GM23248 (cell line): ENCODE measurements around the gene SND1. TPM values are rescaled to one million over a fixed set of nuclear protein-coding genes. Genes with fewer than 3 reads are reported as not detected.
A peak's percentile ranks its signal among the peaks of the same experiment; 100 is the strongest.

Source experiments
- DNase-seq: peaks from one replicate; pipeline ENCODE4 v3.0.0-alpha.2; 2015
- H2AFZ ChIP-seq: fragments of 200-600 bp; sonication (generic); 2 replicates; pipeline ENCODE4 v1.6.1; 2016; ENCODE audit warnings: antibody characterized with exemption
- H3F3A ChIP-seq: fragments of 200-600 bp; sonication (generic); 2 replicates; pipeline ENCODE4 v1.6.1; 2016; ENCODE audit warnings: mild to moderate bottlenecking, antibody characterized with exemption, mixed run types; ENCODE audit not compliant: insufficient read depth
- H3K27ac ChIP-seq: fragments of 200-600 bp; sonication (generic); 2 replicates; pipeline ENCODE4 v1.5.1; 2016; ENCODE audit warnings: mild to moderate bottlenecking
- H3K27me3 ChIP-seq: fragments of 200-600 bp; sonication (generic); replicated peaks from 2 replicates; pipeline ENCODE4 v1.6.1; 2016; ENCODE audit warnings: mild to moderate bottlenecking; ENCODE audit not compliant: insufficient read depth
- H3K36me3 ChIP-seq: fragments of 200-600 bp; sonication (generic); 2 replicates; pipeline ENCODE4 v1.6.1; 2016; ENCODE audit warnings: low read depth, mild to moderate bottlenecking
- H3K4me1 ChIP-seq: fragments of 200-600 bp; sonication (generic); 2 replicates; pipeline ENCODE4 v1.6.1; 2016; ENCODE audit warnings: mild to moderate bottlenecking; ENCODE audit not compliant: insufficient read depth
- H3K4me2 ChIP-seq: fragments of 200-600 bp; sonication (generic); one replicate; pipeline ENCODE4 v1.6.1; 2016; ENCODE audit warnings: mild to moderate bottlenecking; ENCODE audit not compliant: unreplicated experiment
- H3K4me3 ChIP-seq: fragments of 200-600 bp; sonication (generic); 2 replicates; pipeline ENCODE4 v1.5.1; 2016; ENCODE audit warnings: mild to moderate bottlenecking
- H3K79me2 ChIP-seq: fragments of 200-600 bp; sonication (generic); 2 replicates; pipeline ENCODE4 v1.6.1; 2016; ENCODE audit warnings: mild to moderate bottlenecking; ENCODE audit not compliant: insufficient read depth
- H3K9ac ChIP-seq: fragments of 200-600 bp; sonication (generic); 2 replicates; pipeline ENCODE4 v1.6.1; 2016; ENCODE audit warnings: mild to moderate bottlenecking
- H3K9me2 ChIP-seq: fragments of 200-600 bp; sonication (generic); 2 replicates; pipeline ENCODE4 v1.6.1; 2016; ENCODE audit warnings: mixed run types, mild to moderate bottlenecking, moderate library complexity; ENCODE audit not compliant: insufficient read depth
- H3K9me3 ChIP-seq: fragments of 200-600 bp; sonication (generic); one replicate; pipeline ENCODE4 v1.6.1; 2017; ENCODE audit warnings: low read depth
- H4K20me1 ChIP-seq: fragments of 200-600 bp; sonication (generic); 2 replicates; pipeline ENCODE4 v1.6.0; 2016; ENCODE audit not compliant: insufficient read depth
- EZH2 ChIP-seq: fragments of 200-600 bp; sonication (generic); IDR thresholded peaks from 2 replicates; pipeline ENCODE4 v1.6.1; 2018; ENCODE audit warnings: antibody characterized with exemption, mild to moderate bottlenecking; ENCODE audit not compliant: insufficient read depth, poor library complexity, severe bottlenecking
- EZH2phosphoT487 ChIP-seq: fragments of 200-600 bp; sonication (generic); IDR thresholded peaks from 2 replicates; pipeline ENCODE4 v1.6.1; 2018; ENCODE audit warnings: antibody characterized with exemption, moderate library complexity, mild to moderate bottlenecking, low read depth; ENCODE audit not compliant: insufficient read depth
- WGBS, 2 experiments: methylation state at CpG; one replicate each; pipeline ENCODE4 v1.1.6; 2015 to 2017; ENCODE audit warnings: low lambda C conversion rate in 2 of 2, low coverage in 1 of 2; ENCODE audit errors: missing lambda C conversion rate in 2 of 2; 5-methylcytosine and 5-hydroxymethylcytosine counted together
- in situ Hi-C: fragments of 300-500 bp; cut with MboI; formaldehyde crosslinking; loops from 2 replicates; pipeline ENCODE4 v1.15.0; 2020
- microRNA counts: library from miRNA; unstranded; fragments of <30 nt; microRNA quantifications from one replicate; lab custom pipeline; 2016
- microRNA-seq: library from miRNA; unstranded; fragments of <30 nt; microRNA quantifications from one replicate; pipeline ENCODE4, GENCODE V29; 2016; ENCODE audit warnings: borderline number of aligned reads
- polyA plus RNA-seq: library from polyadenylated mRNA; unstranded; fragments of >200 nt; fragmentation: Nextera tagmentation; extraction: Ambion mirVana; gene quantifications from 2 replicates; pipeline ENCODE4 v1.2.1, GENCODE V29; 2016
- small RNA-seq: library from RNA; depleted of rRNA; stranded (forward); fragments of <200 nt; gene quantifications from one replicate; pipeline ENCODE3, GENCODE V24; 2014; ENCODE audit warnings: low read depth, low replicate concordance
- total RNA-seq: library from RNA; depleted of rRNA; stranded (reverse); fragments of >200 nt; shearing (Covaris generic); gene quantifications from 2 replicates; pipeline ENCODE4 v1.2.3, GENCODE V29; 2014; rRNA removed

SND1 gene
- total and polyA plus RNA-seq, 2 experiments from 2014 or later: 128 to 184 TPM

DNA sequence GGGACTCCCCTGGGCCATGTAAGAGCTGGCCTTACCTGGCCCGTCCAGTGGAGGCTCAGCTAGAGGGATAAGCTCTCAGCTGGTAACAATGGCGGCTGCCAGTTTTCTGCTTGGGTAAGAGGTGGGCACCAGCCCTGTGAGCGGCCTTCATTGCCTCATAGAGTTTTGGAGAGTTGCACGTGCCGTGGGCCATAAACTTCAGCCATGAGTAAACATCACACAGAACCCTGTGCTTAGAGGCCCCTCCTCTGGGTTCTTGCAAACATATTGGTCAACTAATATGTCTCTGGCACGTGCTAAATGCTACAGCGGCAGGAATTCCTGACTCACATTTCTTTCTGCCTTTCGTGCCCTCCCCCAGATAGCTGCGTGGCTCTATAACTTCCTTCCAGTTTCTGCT lies 485.2 kb downstream of the SND1 start:
- H4K20me1 ChIP-seq: no peaks in the 10 kb centered on the region
- no peaks in the 10 kb centered on the region for H3F3A ChIP-seq
- no peak overlapping the region for H2AFZ ChIP-seq
- H3K36me3 ChIP-seq: no peaks in the 10 kb centered on the region
- H3K9me3 ChIP-seq: no peaks in the 10 kb centered on the region
- no peak overlapping the region for H3K27ac ChIP-seq
- TF ChIP-seq EZH2phosphoT487 (no peak), EZH2 (no peak)
- in situ Hi-C loops: loop anchor here (10.0 kb wide), 1 partner anchor 68 kb away; no protein-coding TSS in a partner anchor
- DNase-seq: peak; percentile 78
- H3K79me2 ChIP-seq: no peaks in the 10 kb centered on the region
- H3K4me2 ChIP-seq: no peak overlapping the region
- H3K4me1 ChIP-seq: 0 out of 2 replicates have a peak, but pooled peaks cover 3% of the 10 kb centered on the region
- H3K9me2 ChIP-seq: no peaks in the 10 kb centered on the region
- no peak overlapping the region for H3K9ac ChIP-seq
- H3K27me3 ChIP-seq: peaks cover 71% of the 10 kb centered on the region
- H3K4me3 ChIP-seq: no peak overlapping the region
- WGBS, 2 experiments: 49 to 55% methylated on average over 9 of the region's 9 CpGs

DNA sequence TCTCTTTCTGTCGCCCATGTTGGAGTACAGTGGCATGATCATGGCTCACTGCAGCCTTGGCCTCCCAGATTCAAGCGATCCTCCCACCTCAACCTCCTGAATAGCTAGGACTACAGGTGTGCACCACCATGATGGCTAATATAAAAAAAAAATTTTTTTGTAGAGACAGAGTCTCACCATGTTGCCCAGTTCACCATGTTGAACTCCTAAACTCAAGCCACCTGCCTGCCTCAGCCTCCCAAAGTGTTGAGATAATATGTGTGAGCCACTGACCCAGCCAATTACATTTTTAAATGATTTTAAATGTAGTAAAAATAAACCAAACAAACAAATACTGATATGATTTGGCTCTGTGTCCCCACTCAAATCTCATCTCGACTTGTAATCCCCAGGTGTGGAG lies 487.4 kb downstream of the SND1 start:
- H3K4me2 ChIP-seq: no peak overlapping the region
- H3K9ac ChIP-seq: no peak overlapping the region
- TF ChIP-seq EZH2 (no peak), EZH2phosphoT487 (no peak)
- DNase-seq: no peak
- H3K9me2 ChIP-seq: no peaks in the 10 kb centered on the region
- no peaks in the 10 kb centered on the region for H4K20me1 ChIP-seq
- in situ Hi-C loops: loop anchor here (10.0 kb wide), 1 partner anchor 65 kb away; no protein-coding TSS in a partner anchor
- no peak overlapping the region for H2AFZ ChIP-seq
- no peak overlapping the region for H3K27ac ChIP-seq
- H3K4me3 ChIP-seq: no peak overlapping the region
- 0 out of 2 replicates have a peak, but pooled peaks cover 3% of the 10 kb centered on the region for H3K4me1 ChIP-seq
- WGBS, 2 experiments: 28 to 38% methylated on average over 3 of the region's 3 CpGs
- no peaks in the 10 kb centered on the region for H3F3A ChIP-seq
- no peaks in the 10 kb centered on the region for H3K36me3 ChIP-seq
- no peaks in the 10 kb centered on the region for H3K79me2 ChIP-seq
- no peaks in the 10 kb centered on the region for H3K9me3 ChIP-seq
- peaks cover 59% of the 10 kb centered on the region for H3K27me3 ChIP-seq

DNA sequence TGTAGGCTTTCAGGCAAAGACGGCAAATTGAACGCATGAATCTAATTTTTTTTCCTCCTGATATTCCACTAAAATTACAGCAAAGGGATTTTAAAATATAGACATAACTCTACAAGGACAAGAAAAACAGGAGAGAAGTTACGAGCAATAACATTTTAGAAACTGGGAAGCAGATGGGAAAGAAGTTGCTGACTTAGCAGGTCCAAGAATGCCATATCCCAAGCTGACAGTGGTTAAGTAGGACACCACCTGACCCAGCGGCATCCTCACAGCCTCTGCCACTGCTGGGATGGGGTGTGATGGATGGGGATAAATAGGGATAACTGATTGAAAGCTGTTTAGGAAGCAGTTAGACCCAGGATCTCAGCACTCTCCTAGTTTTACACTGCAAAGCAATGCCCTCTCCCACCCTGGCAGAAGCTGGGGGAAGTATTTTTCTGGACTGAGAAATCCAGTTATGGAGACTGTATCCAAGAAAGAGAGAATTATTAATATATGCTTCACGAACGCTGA lies 489.7 kb downstream of the SND1 start:
- DNase-seq: no peak
- no peaks in the 10 kb centered on the region for H3K36me3 ChIP-seq
- TF ChIP-seq EZH2phosphoT487 (no peak), EZH2 (no peak)
- H3F3A ChIP-seq: no peaks in the 10 kb centered on the region
- no peak overlapping the region for H3K9ac ChIP-seq
- no peaks in the 10 kb centered on the region for H3K9me3 ChIP-seq
- H3K4me3 ChIP-seq: no peak overlapping the region
- no peak overlapping the region for H3K27ac ChIP-seq
- no peaks in the 10 kb centered on the region for H3K79me2 ChIP-seq
- peaks cover 48% of the 10 kb centered on the region for H3K27me3 ChIP-seq
- no peaks in the 10 kb centered on the region for H3K9me2 ChIP-seq
- H3K4me1 ChIP-seq: no peaks in the 10 kb centered on the region
- no peak overlapping the region for H2AFZ ChIP-seq
- H3K4me2 ChIP-seq: no peak overlapping the region
- 64 to 70% methylated on average over 6 of the region's 6 CpGs for WGBS, 2 experiments
- no peaks in the 10 kb centered on the region for H4K20me1 ChIP-seq
- in situ Hi-C loops: no loop called here

MicroRNA genes within 50 kb of the gene (microRNA counts, 767-probe panel; counts per million panel counts)
- 447 counts per million, percentile 86 among the panel's probes with 10 or more counts for microRNA hsa-miR-593-3p (lab: Ali Mortazavi, UCI)

Small RNAs within 50 kb of the gene (microRNA-seq; reads per million reads assigned to microRNA genes)
- not detected for gene MIR593

Small RNAs within 50 kb of the gene (small RNA-seq; reads per million reads assigned to genes)
- not detected for gene MIR593

Other genes starting within 250 kb of the SND1 start
- gene GCC1, start 66.6 kb upstream of the SND1 start, total RNA-seq: 17.9 and 19.5 TPM in 2 replicates
- gene GCC1, start 66.6 kb upstream of the SND1 start, polyA plus RNA-seq: 13.8 TPM in 2 replicates
- 263 and 269 TPM in 2 replicates for gene ARF5, start 63.8 kb upstream of the SND1 start, total RNA-seq
- gene ARF5, start 63.8 kb upstream of the SND1 start, polyA plus RNA-seq: 207 and 220 TPM in 2 replicates
- 3.8 TPM in 1 of 2 replicates, not detected in the other for gene FSCN3, start 58.5 kb upstream of the SND1 start, total RNA-seq
- gene FSCN3, start 58.5 kb upstream of the SND1 start, polyA plus RNA-seq: not detected in 2 replicates
- gene PAX4, start 34.1 kb upstream of the SND1 start, total RNA-seq: not detected in 2 replicates
- gene PAX4, start 34.1 kb upstream of the SND1 start, polyA plus RNA-seq: not detected in 2 replicates